ENCODE measurements around the gene STON2. TPM values are rescaled to one million over a fixed set of nuclear protein-coding genes. Genes with fewer than 3 reads are reported as not detected.
"Not testable (repeated sequence)": the region's sequence is repeated elsewhere in the genome, so short reads cannot be mapped to it uniquely, and the experiment has no call there.

STON2 gene, protein sequence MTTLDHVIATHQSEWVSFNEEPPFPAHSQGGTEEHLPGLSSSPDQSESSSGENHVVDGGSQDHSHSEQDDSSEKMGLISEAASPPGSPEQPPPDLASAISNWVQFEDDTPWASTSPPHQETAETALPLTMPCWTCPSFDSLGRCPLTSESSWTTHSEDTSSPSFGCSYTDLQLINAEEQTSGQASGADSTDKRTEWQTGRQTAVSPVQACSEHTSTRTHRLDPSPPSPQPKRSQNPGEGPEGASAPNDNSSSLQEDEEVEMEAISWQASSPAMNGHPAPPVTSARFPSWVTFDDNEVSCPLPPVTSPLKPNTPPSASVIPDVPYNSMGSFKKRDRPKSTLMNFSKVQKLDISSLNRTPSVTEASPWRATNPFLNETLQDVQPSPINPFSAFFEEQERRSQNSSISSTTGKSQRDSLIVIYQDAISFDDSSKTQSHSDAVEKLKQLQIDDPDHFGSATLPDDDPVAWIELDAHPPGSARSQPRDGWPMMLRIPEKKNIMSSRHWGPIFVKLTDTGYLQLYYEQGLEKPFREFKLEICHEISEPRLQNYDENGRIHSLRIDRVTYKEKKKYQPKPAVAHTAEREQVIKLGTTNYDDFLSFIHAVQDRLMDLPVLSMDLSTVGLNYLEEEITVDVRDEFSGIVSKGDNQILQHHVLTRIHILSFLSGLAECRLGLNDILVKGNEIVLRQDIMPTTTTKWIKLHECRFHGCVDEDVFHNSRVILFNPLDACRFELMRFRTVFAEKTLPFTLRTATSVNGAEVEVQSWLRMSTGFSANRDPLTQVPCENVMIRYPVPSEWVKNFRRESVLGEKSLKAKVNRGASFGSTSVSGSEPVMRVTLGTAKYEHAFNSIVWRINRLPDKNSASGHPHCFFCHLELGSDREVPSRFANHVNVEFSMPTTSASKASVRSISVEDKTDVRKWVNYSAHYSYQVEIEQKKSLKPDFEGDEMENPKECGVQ
- 5.7 TPM for total RNA-seq
- long read RNA-seq = 0 reads

DNA sequence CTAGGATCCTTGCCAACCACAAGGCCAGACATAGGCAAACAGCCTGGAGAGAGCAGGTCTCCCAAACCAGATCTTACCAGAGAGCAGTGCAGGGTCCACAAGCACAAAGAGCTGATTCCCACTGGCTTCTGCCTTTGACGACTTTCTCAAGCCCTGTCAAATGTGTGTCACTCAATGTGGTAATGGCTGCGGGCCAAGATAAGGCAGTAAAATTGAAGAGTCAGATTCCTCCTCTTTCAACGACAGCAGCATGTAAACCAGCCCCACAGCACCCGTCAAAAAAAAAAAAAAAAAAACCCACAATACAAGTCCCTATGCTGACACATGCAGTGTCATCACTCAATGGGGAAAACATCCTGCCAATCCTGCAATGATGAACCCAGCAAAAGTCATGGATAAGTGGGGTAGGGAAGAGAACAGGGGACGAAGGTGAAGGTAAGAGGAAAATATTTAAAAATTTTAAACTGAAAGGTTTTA lies at the start of gene STON2:
Gene STON2, minus strand, starts transcription at position 123 of the 477 bp plus-strand sequence. CDS start 1,942 bp downstream, outside the sequence.
- DNase-seq (ENCODE audit: low spot score) = no peak
- intact Hi-C loops (cut with DNase I) = no loop called here

DNA sequence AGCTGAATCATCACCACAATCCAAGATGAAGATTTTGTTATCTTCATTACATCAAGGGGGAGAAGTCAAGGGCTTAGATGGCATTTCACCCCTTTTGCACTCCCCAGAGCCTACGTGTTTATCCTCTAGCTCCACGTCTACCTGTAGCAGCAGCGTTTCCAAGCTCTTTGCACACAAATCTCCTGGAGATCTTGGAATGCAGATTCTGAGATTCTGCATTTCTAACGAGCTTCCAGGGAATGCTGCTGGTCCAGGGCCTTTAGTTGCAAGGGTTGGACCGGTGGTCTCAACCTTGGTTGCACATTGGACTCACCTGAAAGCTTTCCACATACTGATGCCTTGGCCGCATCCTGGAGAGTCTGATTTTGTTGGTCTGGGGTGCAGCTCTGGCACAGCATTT lies 49.5 kb upstream of the STON2 start:
- no peak for DNase-seq (ENCODE audit: low spot score)
- intact Hi-C loops (cut with DNase I) = no loop called here

DNA sequence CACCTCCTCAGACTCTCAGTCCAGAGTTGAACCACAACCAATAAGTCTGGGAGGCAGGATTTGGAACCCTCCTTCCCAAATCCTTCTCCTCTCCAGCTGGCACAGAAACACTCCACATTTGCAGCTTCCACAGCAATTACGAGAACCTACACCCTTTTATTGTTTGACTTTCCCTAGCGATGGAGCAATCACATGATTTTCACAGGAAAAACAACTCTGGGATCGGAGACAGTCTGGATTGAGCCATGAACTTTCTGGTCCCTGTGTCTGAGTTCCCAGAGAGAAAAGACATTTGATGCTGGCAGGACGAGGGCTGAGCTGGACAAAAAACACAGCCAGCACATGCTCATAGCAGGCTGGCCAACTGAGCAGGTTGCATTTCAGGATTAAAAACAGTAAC lies 49.0 kb upstream of the STON2 start:
- intact Hi-C loops (cut with DNase I) = no loop called here
- no peak for DNase-seq (ENCODE audit: low spot score)

DNA sequence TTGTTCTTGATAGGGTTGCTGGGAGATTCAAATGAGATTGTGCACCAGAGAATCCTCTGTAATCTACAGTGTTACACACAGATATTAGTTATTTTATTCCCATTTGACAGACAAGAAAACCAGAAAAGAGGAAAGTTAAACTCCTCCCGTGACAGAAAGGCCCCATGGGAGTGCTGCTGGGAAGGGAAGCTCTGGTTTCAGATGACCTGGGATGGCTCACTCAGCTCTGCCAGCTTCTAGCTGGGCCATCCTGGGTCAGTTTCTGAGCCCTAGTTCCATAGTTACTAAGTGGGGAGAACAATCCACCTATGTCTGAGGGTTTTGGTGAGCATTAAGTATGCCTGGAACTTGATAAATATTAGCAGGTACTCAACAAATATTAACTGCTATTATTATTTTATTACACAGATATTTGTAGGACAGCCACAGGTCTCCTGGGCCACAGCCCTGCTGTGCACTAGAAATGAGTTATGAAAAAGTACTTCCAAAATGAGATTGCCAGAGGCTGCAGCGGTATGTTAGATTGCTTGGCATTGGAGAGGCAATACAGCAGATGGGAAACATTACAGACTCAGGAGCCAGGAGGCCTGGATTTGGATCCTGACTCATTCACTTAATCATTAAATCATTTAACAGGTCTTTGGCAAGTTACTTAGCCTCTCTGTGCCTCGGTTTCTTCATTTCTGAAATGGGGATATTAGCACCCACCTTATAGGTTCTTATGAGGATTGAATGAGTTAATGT lies 47.1 kb upstream of the STON2 start:
- no peak for DNase-seq (ENCODE audit: low spot score)

DNA sequence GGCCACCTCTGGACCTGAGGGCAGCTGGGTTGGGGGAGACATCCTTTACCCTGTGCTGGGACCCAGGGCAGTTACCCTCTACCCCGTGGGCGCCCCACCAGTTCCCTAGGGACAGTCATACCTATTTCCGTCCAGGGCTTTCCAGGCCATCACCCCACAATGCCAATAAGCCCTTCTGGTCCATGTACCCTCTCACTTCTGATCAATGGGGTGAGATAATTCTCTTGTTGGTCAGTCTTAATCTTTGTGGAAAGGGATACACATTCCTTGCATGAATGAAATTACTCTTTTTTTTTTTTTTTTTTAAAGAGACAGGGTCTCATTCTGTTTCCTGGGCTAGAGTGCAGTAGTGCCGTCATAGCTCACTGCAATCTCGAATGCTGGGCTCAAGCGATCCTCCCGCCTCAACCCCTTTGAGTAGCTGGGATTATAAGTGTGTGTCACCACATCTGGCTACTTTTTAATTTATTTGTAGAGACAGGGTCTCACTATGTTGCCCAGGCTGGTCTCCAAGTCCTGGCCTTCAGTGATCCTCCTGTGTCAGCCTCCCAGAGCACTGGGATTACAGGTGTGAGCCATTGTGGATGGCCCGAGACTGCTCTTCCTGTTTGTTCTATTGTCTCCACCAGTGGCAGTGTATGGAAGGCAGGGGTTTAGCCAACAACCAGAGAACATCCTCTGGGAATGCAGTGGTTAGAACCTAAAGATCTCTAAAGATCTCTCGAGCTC lies 46.3 kb upstream of the STON2 start:
- DNase-seq (ENCODE audit: low spot score) = no peak
- intact Hi-C loops (cut with DNase I) = no loop called here

More for the DNA sequence above, 47.1 kb upstream of the STON2 start:
- intact Hi-C loops (cut with DNase I) = no loop called here

DNA sequence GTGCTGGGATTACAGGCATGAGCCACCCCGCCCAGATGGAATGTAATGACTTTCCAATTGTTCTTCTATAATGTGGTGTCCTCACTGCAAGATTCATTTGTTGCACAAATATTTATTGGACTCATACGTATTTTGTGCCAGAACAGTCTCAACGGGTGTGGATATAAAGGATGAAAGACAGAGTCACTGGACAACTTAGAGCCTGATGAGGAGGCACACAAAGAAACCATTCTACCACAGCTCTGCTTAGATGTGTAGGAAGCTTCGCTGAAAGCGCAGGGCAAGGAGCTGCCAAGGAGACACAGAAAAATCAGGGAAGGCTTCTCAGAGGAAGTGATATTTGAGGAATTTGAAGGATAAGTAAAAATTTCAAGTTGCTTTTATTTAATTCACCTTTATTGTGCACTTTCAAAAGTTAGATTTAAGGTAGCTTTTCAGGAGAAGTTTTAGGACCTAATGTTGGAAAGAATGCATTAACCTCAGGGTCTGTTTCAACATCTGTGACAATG lies 41.6 kb upstream of the STON2 start:
- DNase-seq (ENCODE audit: low spot score) = no peak
- intact Hi-C loops (cut with DNase I) = no loop called here

DNA sequence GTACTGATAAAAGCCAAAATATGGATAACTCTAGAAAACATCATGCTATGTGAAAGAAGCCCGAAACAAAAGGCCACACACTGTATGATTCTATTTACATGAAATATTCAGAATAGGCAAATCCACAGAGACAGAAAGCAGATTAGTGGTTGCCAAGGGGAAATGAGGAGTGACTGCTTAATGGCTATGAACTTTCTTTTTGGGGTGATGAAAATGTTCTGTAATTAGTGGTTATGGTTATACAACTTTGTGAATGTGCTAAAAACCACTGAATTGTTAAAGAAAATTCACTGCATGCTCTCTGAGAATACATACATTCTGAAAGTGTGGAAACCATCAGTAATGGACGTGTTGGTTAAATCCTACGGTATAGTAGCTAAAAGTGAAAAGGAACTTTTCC lies 39.9 kb upstream of the STON2 start:
- no peak for DNase-seq (ENCODE audit: low spot score)
- intact Hi-C loops (cut with DNase I) = no loop called here

DNA sequence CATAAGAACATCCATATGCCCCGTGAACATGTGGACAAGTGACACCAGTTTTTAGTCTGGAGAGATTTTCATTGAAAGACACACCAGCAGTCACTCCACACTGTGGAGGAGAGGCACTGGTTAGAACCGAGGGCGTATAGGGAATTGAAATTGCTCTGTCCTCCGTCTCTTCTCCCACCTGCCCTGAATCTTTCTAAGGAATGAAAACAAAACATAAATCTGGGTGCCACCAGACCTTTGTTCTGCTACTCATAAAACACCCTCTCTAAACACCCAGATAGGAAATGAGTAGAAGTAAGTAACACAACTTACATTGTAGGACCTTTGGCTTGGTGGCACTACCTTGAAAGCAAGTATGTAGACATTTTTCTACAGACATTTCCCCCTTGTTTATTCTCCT lies 37.1 kb upstream of the STON2 start:
- intact Hi-C loops (cut with DNase I) = no loop called here

DNA sequence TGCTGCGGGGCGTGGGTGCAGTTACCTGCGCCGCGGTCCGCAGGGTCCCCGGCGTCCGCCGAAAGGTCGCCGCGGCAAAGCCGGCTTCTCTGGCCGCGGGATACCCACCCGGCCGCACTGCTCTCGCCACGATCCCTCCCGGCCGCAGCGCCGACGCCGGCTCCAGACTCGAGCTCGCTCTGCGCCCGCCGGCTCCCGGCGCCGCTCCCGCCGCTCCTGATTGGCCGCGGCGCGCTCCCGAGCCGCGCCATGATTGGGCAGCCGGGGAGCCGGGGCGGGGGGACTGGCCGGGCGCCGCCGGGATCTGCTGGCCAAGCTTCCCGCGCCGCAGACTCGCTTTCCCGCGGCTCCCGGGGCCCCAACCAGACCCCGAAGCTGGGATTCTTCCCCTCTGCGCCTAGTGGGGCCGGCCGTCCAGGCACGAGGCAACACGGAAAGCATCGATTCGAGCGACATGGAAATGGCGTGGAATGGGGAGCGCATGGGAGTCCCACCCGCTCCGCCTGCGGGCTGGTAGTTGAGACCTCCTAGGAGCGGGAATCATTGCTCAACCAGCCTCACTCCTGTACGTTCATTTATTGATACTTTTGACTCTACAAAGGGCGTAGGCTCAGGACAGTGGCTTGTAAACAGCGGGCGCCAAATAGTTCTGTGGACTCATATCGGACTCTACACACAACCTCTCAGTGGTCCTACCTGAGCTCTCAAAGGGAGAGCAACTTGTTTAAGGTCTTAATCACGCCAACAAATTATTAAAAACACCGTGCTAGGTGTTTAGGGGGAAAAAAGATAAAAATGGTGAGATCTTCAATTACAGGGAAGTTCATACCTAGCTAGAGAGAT lies 36.4 kb upstream of the STON2 start:
- DNase-seq (ENCODE audit: low spot score) = peak; percentile 81
- intact Hi-C loops (cut with DNase I) = no loop called here

More for the DNA sequence above, 37.1 kb upstream of the STON2 start:
- no peak for DNase-seq (ENCODE audit: low spot score)

DNA sequence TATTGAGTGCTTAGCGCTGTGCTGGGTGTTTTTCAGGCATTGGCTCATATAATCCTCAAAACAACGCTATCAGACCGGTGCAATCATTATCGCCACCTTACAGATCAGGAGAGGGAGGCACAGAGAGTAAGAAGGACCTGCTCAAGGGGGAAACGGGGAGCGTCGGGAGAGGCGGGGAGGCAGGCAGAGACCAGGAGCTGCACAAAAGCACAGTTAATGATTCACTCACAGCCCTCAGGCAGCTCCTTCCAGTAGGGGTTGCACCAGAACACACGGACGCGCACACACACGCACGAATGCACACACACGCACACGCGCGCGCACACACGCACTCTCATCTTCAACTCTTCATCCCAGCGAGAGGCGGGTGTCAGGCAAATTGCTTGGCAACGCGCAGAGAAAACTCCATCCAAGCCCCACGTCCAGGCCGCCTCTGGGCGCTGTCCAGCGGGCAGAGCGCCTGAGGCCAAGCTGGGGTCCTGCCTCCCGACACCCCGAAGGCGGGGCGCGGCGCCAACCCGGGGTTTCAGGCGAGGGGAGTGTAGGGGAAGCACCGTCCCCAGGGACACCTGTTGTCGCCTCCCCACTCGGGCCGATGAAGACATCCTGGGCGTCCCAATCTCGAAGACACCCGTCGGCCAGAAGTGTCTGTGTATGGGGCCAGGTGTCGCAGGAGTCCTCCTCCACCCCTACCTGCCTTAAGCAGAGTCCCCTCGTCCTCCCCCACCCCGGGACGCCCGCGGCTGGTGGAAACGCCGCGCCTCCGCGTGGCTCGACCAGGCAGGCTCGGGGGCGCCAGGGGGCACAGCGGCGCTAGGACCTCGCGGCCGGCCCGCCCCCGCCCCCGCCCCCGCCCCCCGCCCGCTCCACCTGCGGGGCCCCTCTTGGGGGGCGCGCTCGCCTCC lies 35.5 kb upstream of the STON2 start:
- intact Hi-C loops (cut with DNase I) = no loop called here
- no peak for DNase-seq (ENCODE audit: low spot score)

DNA sequence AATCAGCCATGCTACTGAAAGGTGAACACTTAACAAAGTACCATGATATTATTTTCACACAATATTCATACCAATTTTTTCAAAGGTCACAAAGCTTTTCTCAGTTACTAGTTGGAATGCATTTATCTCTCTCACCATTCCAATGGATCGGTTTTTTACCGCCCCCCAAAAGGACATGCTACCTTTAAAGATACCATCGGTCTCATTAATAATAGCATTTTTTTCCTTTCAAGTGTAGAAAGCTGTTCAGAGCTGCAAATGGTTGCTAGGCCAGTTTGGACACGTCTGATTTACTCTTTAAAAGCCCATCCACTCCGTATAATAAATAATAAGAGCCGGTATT lies 34.9 kb upstream of the STON2 start:
- intact Hi-C loops (cut with DNase I) = no loop called here
- DNase-seq (ENCODE audit: low spot score) = no peak

DNA sequence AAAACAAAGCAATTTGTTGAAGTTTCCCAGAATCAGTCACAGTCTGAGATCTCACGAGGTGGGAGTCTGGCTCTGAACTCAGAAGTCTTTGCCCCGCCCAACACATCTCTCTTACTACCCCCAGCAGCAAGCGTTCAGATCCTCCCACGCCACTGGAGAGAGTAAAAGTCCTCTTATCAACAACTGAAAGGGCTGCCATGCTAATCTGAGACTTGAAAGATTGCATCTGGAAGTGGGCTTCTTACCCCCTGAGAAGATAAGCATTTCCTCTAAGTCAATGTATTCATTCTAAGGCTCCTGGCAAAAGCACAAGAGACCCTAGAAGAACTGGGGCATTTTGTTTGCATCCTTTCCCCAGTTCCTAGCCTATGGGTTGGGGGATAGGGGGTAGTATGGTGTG lies 34.1 kb upstream of the STON2 start:
- no peak for DNase-seq (ENCODE audit: low spot score)
- intact Hi-C loops (cut with DNase I) = no loop called here

DNA sequence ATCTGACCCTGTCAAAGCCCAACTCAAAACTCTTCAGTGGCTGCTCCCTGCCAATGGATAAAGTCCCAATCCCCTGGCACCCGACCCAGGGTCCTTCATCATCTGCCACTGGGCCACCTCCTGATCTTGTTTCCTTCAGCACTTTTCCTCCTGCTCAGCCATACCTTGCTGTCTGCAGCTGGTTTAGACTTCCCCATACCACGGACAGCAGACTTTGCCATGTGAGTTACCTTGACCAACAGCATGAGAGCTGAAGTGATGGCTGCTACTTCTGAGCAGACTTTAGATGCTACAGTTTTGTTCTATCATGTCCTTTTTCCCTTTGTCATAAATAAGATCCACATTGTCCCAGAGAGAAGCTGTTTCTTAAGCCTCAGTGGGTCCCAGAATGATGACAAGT lies 33.3 kb upstream of the STON2 start:
- intact Hi-C loops (cut with DNase I) = no loop called here
- no peak for DNase-seq (ENCODE audit: low spot score)

DNA sequence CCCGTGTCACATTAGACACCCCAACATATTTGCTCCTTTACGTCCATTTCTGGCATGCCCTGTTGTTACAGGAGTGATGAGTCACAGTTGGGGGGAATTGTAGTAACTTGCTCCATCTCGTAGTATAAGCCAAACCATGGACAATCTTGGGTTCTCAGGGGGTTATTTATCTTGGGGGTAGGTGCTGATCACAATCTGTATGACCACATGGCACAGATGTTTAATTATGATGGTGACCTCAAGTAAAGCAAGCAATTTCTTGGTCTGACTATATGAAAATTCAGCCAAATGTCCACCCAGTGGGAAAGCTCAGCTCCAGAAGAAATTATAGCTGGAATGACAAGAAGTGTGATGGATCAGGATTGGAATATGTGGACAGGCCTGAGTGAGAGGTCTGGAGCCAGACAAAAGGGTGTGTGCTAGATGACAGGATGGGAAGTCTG lies 32.1 kb upstream of the STON2 start:
- intact Hi-C loops (cut with DNase I) = no loop called here

DNA sequence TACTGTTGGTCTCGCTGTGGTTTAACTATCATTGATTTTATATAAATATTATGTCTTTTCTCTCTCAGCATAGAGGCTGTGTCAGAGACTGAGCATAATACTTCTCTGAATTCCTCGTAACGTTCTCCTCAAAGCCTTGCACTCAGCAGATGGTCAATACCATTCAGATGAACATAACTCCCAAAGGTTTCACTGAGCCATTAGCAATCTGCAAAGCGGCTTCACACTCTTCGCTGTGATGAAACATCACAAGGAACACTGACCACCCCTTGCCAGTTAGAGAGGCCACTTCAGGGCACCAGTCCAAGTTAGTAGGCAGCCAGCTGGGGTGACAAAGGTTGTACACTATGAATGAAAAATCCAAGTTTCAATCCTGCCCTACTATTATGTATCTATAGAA lies 30.1 kb upstream of the STON2 start:
- intact Hi-C loops (cut with DNase I) = no loop called here
- DNase-seq (ENCODE audit: low spot score) = no peak

More for the DNA sequence above, 32.1 kb upstream of the STON2 start:
- no peak for DNase-seq (ENCODE audit: low spot score)

DNA sequence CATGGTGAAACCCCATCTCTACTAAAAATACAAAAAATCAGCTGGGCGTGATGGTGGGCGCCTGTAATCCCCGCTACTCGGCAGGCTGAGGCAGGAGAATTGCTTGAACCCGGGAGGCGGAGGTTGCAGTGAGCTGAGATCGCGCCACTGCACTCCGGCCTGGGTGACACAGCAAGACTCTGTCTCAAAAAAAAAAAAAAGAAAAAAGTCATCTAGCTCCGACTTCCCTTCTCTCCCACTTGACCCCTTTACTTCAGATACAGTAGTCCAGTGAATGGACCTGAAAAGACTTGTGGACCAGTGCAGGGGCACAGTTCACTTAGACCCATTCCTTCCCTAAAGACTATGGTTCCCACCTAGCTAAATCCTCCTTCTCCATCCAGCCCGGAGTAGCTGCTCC lies 29.6 kb upstream of the STON2 start:
- intact Hi-C loops (cut with DNase I); DNase-seq (ENCODE audit: low spot score): not testable (repeated sequence)

DNA sequence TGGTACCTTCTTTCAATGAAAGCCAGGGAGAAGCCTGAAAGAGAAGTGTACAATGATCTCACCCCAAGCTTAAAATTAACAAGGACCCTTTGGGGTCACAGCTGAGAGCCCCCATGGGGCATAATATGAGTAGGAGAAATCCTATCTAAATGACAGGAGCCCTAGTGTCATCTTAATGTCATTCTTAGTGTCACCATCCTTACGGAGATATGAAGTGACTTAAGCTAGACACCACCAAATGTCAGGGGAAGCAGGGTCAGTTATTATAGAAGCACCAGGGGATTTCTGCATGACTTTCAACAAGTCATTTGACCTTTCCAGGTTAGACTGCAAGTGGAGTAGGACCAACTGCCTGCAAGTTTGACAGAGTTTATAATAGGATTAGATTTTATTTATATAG lies 28.9 kb upstream of the STON2 start:
- intact Hi-C loops (cut with DNase I) = no loop called here

More for the DNA sequence above, 28.9 kb upstream of the STON2 start:
- DNase-seq (ENCODE audit: low spot score) = no peak
